Calu3 (cell line): ENCODE results near the gene ADIPOR2. TPM values are rescaled to one million over a fixed set of nuclear protein-coding genes. Genes with fewer than 3 reads are reported as not detected.

Source experiments
- BruUV-seq: library from RNA; stranded (reverse); fragments of 400-500 nt; replicated peaks from 2 replicates; lab custom pipeline; 2021; lab: Mats Ljungman, UMichigan
- CTCF ChIA-PET: fragments of 300-600 bp; sonication (Branson Sonifier 250); formaldehyde crosslinking; loops from one replicate; lab custom pipeline; 2022; ENCODE audit warnings: antibody characterized with exemption; lab: Charles Lee
- DNase-seq: peaks from one replicate; pipeline ENCODE4 v3.0.0; 2022
- H3K27ac Mint-ChIP-seq: one replicate; pipeline ENCODE4 v1.8.0; 2022; ENCODE audit warnings: mixed read lengths; ENCODE audit not compliant: unreplicated experiment
- H3K27me3 Mint-ChIP-seq: one replicate; pipeline ENCODE4 v1.8.0; 2022; ENCODE audit warnings: mixed read lengths; ENCODE audit not compliant: unreplicated experiment
- H3K36me3 Mint-ChIP-seq: one replicate; pipeline ENCODE4 v1.8.0; 2022; ENCODE audit warnings: mild to moderate bottlenecking, moderate library complexity, mixed read lengths; ENCODE audit not compliant: insufficient read depth, unreplicated experiment
- H3K4me1 Mint-ChIP-seq: one replicate; pipeline ENCODE4 v1.8.0; 2022; ENCODE audit warnings: mild to moderate bottlenecking, low read depth, mixed read lengths; ENCODE audit not compliant: unreplicated experiment
- H3K4me3 Mint-ChIP-seq: one replicate; pipeline ENCODE4 v1.8.0; 2022; ENCODE audit warnings: mild to moderate bottlenecking, low read depth, moderate library complexity, mixed read lengths; ENCODE audit not compliant: unreplicated experiment
- H3K9me3 Mint-ChIP-seq: one replicate; pipeline ENCODE4 v1.8.0; 2022; ENCODE audit warnings: low read depth, mixed read lengths; ENCODE audit not compliant: unreplicated experiment
- intact Hi-C: fragments of 100-400 bp; cut with micrococcal nuclease; formaldehyde crosslinking; loops from one replicate; pipeline ENCODE4 v1.10.0; 2022; ENCODE audit not compliant: unreplicated experiment
- total RNA-seq: library from RNA; stranded (reverse); gene quantifications from 2 replicates; pipeline ENCODE4 v1.2.3, GENCODE V29; 2022
- TF ChIP-seq, protein P1 (sequence below): fragments of 200-600 bp; IDR thresholded peaks from one replicate; pipeline ENCODE4 v1.8.0; 2022; ENCODE audit warnings: antibody characterized with exemption; ENCODE audit not compliant: unreplicated experiment

ADIPOR2 gene
- total RNA-seq, 1 experiment from 2014 or later, result 90.3 TPM

DNA sequence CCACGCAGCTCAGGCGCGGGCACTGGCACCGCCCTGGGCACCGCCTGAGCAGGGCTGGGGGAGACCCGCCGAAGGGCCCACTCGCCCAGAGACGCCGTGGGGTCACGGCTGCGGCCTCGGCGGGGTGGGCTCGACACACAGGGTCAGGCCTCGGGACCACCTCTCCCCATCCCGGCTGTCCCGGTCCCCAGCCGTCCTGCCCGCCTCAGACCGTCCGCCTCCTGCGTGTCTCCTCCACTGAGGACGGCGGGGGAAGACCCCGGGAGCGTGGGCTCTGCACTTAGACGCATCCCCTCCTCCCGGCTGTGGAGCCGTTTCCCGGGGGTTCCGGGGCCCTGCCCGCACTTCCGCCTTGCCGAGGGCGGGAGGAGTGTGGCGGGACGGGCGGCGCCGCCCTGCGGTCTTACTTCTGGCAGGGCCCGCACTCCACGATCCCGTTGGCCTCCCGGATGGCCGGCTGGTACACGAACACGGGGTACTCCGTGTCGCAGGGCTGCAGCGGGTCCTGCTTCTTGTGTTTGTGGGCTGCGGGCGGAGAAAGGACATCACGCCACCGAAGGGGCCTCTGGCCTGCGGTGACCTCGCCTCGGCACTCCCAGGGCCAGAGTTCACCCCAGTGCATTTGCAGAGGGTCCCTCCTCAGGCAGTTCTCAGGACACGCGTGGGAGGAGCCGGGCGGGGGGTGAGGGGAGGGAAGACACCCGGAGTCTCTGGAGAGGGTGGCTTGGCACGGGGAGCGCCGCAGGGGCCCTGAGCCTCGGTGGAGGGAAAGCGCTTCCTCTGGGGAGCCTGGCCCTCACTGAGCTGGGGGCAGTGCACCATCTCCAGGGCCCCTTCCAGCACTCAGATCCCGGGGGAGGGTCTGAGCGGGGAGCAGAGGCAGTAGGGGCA lies 106.4 kb downstream of the ADIPOR2 start:
- peaks cover 21% of the 10 kb centered on the region for H3K36me3 Mint-ChIP-seq
- DNase-seq, result peak; percentile 29
- no TSS peak for BruUV-seq
- H3K9me3 Mint-ChIP-seq, result no peaks in the 10 kb centered on the region
- peak overlapping the region; percentile 77 for H3K4me3 Mint-ChIP-seq
- intact Hi-C loops, result loop anchor here (5.0 kb wide), 1 partner anchor 785 kb away; no protein-coding TSS in a partner anchor
- H3K27me3 Mint-ChIP-seq, result peaks cover 42% of the 10 kb centered on the region
- TF ChIP-seq, protein P1, sequence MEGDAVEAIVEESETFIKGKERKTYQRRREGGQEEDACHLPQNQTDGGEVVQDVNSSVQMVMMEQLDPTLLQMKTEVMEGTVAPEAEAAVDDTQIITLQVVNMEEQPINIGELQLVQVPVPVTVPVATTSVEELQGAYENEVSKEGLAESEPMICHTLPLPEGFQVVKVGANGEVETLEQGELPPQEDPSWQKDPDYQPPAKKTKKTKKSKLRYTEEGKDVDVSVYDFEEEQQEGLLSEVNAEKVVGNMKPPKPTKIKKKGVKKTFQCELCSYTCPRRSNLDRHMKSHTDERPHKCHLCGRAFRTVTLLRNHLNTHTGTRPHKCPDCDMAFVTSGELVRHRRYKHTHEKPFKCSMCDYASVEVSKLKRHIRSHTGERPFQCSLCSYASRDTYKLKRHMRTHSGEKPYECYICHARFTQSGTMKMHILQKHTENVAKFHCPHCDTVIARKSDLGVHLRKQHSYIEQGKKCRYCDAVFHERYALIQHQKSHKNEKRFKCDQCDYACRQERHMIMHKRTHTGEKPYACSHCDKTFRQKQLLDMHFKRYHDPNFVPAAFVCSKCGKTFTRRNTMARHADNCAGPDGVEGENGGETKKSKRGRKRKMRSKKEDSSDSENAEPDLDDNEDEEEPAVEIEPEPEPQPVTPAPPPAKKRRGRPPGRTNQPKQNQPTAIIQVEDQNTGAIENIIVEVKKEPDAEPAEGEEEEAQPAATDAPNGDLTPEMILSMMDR, result no peak
- no peak overlapping the region for H3K27ac Mint-ChIP-seq
- no peaks in the 10 kb centered on the region for H3K4me1 Mint-ChIP-seq
- CTCF ChIA-PET, result interaction anchor here (1.6 to 3.1 kb wide), 3 partner anchors 143 to 144 kb away, joined by 5 to 23 read pairs (median 6); no protein-coding TSS in a partner anchor

DNA sequence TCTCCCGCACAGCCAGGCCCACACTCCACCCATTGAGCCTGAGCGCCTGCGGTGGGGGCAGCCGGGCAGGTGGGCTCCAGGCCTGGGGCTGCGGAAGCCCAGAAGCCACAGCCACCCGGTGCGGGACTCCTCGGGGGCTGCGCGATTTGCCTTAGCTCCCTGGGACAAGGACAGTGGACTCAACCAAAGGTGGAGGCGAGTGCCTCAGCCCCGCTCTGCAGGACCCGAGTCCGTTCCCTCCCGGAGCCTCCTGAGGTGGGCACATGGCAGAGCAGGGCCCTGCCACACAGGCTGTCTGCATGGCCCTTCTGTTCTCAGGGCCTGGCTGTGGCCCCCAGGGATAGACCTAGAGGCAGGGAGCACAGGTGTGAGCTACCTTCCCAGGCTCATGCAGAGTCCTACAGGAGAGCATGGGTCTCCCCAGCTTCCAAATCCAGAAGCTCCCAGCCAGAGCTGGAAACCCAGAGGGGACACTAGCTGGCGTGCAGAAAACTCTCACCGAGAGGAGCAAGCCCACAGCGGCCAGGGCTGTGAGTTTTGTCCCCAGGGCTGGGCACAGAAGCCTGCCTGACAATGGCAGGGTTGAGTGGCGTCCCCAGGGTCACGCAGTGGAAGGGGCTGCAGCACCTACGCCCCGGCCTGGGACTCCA lies 107.2 kb downstream of the ADIPOR2 start:
- no peaks in the 10 kb centered on the region for H3K9me3 Mint-ChIP-seq
- peaks cover 48% of the 10 kb centered on the region for H3K27me3 Mint-ChIP-seq
- H3K4me1 Mint-ChIP-seq, result no peaks in the 10 kb centered on the region
- no peak overlapping the region for H3K27ac Mint-ChIP-seq
- BruUV-seq, result no TSS peak
- TF ChIP-seq, protein P1, result no peak
- H3K4me3 Mint-ChIP-seq, result no peak overlapping the region
- intact Hi-C loops, result loop anchor here (5.0 kb wide), 1 partner anchor 784 kb away; no protein-coding TSS in a partner anchor
- no peak for DNase-seq
- peaks cover 19% of the 10 kb centered on the region for H3K36me3 Mint-ChIP-seq
- CTCF ChIA-PET, result interaction anchor here (1.8 kb wide), 1 partner anchor 142 kb away, joined by 6 read pairs; no protein-coding TSS in a partner anchor

DNA sequence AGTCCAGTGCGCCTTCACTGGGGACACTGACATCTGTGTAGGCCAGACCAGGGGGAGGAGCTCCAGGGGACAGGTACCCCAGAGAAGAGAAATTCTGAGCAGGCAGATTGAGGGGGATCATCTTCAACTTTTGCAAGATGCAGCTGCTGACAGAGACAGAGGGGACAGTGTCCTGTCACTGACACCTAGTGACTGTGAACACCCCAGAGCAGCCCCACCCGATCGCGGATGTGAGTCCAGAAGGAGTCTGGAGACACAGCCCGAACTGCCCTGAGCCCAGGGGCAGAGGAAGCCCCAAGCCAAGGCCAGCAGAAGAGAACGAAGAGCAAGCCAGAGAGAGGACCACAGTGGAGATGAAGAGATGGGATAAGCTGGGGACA lies 107.8 kb downstream of the ADIPOR2 start:
- intact Hi-C loops, result loop anchor here (5.0 kb wide), 1 partner anchor 784 kb away; no protein-coding TSS in a partner anchor
- CTCF ChIA-PET, result interaction anchor here (1.8 kb wide), 1 partner anchor 141 kb away, joined by 6 read pairs; no protein-coding TSS in a partner anchor
- no peak for DNase-seq
- Mint-ChIP-seq H3K4me3 (no peak overlapping the region), H3K27me3 (peaks cover 48% of the 10 kb centered on the region), H3K4me1 (no peaks in the 10 kb centered on the region), H3K36me3 (peaks cover 15% of the 10 kb centered on the region), H3K27ac (no peak overlapping the region), H3K9me3 (no peaks in the 10 kb centered on the region)
- TF ChIP-seq, protein P1, result no peak
- no TSS peak for BruUV-seq
